ENCODE results near the gene UHRF2. TPM values are rescaled to one million over a fixed set of nuclear protein-coding genes. Genes with fewer than 3 reads are reported as not detected.

UHRF2 gene
- polyA plus RNA-seq, 1 of the 3 experiments (the other 2 are of a cell fraction): 24.1 TPM

GRCh38 chr9:6424940-6425339 is 11.9 kb downstream of the UHRF2 start:
- POLR2A ChIA-PET: interaction anchor here (1.2 kb wide), 1 partner anchor 12 kb away, joined by 6 read pairs; the partner anchor contains the start of gene UHRF2

More at GRCh38 chr9:6424940-6425339, 11.9 kb downstream of the UHRF2 start:
- 76% methylated on average over 1 of the region's 1 CpG for WGBS (ENCODE audit: low lambda C conversion rate)
- Histone ChIP-seq H2AFZ (ENCODE audit: low read depth) (no peak overlapping the region), H3K9me3 (no peaks in the 10 kb centered on the region), H3K4me2 (0 out of 2 replicates have a peak overlapping the region, but pooled peaks have one; percentile 22), H3K9me2 (no peaks in the 10 kb centered on the region), H3K9ac (no peak overlapping the region), H4K20me1 (ENCODE audit: insufficient read depth) (peaks cover 77% of the 10 kb centered on the region), H3K4me1 (ENCODE audit: control insufficient read depth in 1 of 2, insufficient read depth in 2 of 2, low read depth in 1 of 2, low read length in 1 of 2) (peaks cover 0 to 8% of the 10 kb centered on the region in 2 experiments; a peak in 1 of 4 replicates), H3K4me3 (ENCODE audit: low read depth in 2 of 2, low read length in 1 of 2) (no peak overlapping the region), H3K27me3 (ENCODE audit: insufficient read depth) (no peaks in the 10 kb centered on the region), H3K36me3 (replicated peaks in 1 of 2; ENCODE audit: control insufficient read depth in 1 of 2, insufficient read depth in 2 of 2, low read length in 1 of 2) (peaks cover 3 to 52% of the 10 kb centered on the region in 2 experiments), H3K27ac (ENCODE audit: low read depth in 2 of 2, low read length in 1 of 2) (no peak overlapping the region; a peak in 1 of 4 replicates), H3K79me2 (ENCODE audit: insufficient read depth) (peaks cover 100% of the 10 kb centered on the region), H3F3A (replicated peaks; ENCODE audit: insufficient read depth) (peaks cover 26% of the 10 kb centered on the region)
- DNase-seq: no peak
- TF ChIP-seq POLR2AphosphoS5 (IDR thresholded peaks at IDR 0.05; ENCODE audit: low read depth, low read length): no peak
- no peak for TF ChIP-seq ZBTB33 (IDR thresholded peaks at IDR 0.05; ENCODE audit: borderline replicate concordance, low read depth)
- no peak for TF ChIP-seq FOXJ3 (CRISPR knock-in tag; IDR thresholded peaks at IDR 0.05)
- no peak for TF ChIP-seq USF1 (IDR thresholded peaks at IDR 0.05; ENCODE audit: borderline replicate concordance, low read depth)
- no peak for TF ChIP-seq EP300 (IDR thresholded peaks at IDR 0.05; ENCODE audit: borderline replicate concordance in 1 of 2, low read depth in 1 of 2, low read length in 1 of 2)
- TF ChIP-seq TEAD4 (IDR thresholded peaks at IDR 0.05; ENCODE audit: borderline replicate concordance, insufficient read depth): no peak
- TF ChIP-seq MAX (IDR thresholded peaks at IDR 0.05; ENCODE audit: low read depth): no peak
- TF ChIP-seq RXRA (IDR thresholded peaks at IDR 0.05; ENCODE audit: borderline replicate concordance, low read depth): no peak
- TF ChIP-seq REST (IDR thresholded peaks at IDR 0.05; ENCODE audit: low read depth, low read length): no peak
- TF ChIP-seq RFX5 (IDR thresholded peaks at IDR 0.05; ENCODE audit: low read length): no peak
- TF ChIP-seq MXI1 (IDR thresholded peaks at IDR 0.05; ENCODE audit: low read depth, low read length): no peak
- no peak for TF ChIP-seq GATA2 (CRISPR knock-in tag; IDR thresholded peaks at IDR 0.05)
- TF ChIP-seq MEF2A (IDR thresholded peaks at IDR 0.05; ENCODE audit: borderline replicate concordance, low read depth): no peak
- no peak for TF ChIP-seq RCOR1 (IDR thresholded peaks at IDR 0.05; ENCODE audit: low read length)
- no peak for TF ChIP-seq SMC3 (IDR thresholded peaks at IDR 0.05; ENCODE audit: low read depth, low read length)
- TF ChIP-seq CHD2 (IDR thresholded peaks at IDR 0.05; ENCODE audit: low read length, partially characterized antibody): no peak
- CTCF ChIA-PET: no interaction called here

Data from SK-N-SH (cell line).